Stimulated activated CD8-positive, alpha-beta memory T cell treated with anti-CD3 and anti-CD28 coated beads, Interleukin-7, amount 100 ng/mL, for 24 hours (primary cell): ENCODE data around the gene ABCG4.
"Not testable (repeated sequence)": the region's sequence is repeated elsewhere in the genome, so short reads cannot be mapped to it uniquely, and the experiment has no call there.

Source experiments
- DNase-seq: peaks from one replicate; pipeline ENCODE4 v3.0.0-alpha.2; 2020; ENCODE audit warnings: low read depth

The ABCG4 gene

GRCh38 chr11:119154178-119154577 is 5.3 kb downstream of the ABCG4 start:
- no peak for DNase-seq

- DNase-seq, result no peak
These were observed 7.1 kb downstream of the ABCG4 start for GRCh38 chr11:119155733-119156492.

GRCh38 chr11:119156496-119156895 is 7.6 kb downstream of the ABCG4 start:
- DNase-seq, result no peak

GRCh38 chr11:119157063-119157462 is 8.2 kb downstream of the ABCG4 start:
- DNase-seq, result no peak

- no peak for DNase-seq
These were observed 9.6 kb downstream of the ABCG4 start for GRCh38 chr11:119158467-119158866.

- no peak for DNase-seq
These were observed 11.3 kb downstream of the ABCG4 start for GRCh38 chr11:119160151-119160550.

GRCh38 chr11:119161871-119162270 is 13.0 kb downstream of the ABCG4 start:
- DNase-seq, result no peak

GRCh38 chr11:119166368-119167076 is 17.7 kb downstream of the ABCG4 start:
- no peak for DNase-seq

- not testable (repeated sequence) for DNase-seq
These were observed 18.2 kb downstream of the ABCG4 start for GRCh38 chr11:119167077-119167458.

- no peak for DNase-seq
These were observed 19.1 kb downstream of the ABCG4 start for GRCh38 chr11:119167933-119168332.

- DNase-seq, result peak; percentile 65
These were observed 19.8 kb downstream of the ABCG4 start, which contains the start of gene NLRX1 for GRCh38 chr11:119168471-119169281. TSS of gene NLRX1 (plus strand) at chr11:119168725. CDS start at chr11:119171404, 2,679 bp downstream.

- no peak for DNase-seq
These were observed 20.4 kb downstream of the ABCG4 start for GRCh38 chr11:119169282-119169719.

GRCh38 chr11:119172513-119172912 is 23.7 kb downstream of the ABCG4 start:
- DNase-seq, result no peak

- no peak for DNase-seq
These were observed 24.6 kb downstream of the ABCG4 start for GRCh38 chr11:119173453-119173852.

- DNase-seq, result no peak
These were observed 26.7 kb downstream of the ABCG4 start for GRCh38 chr11:119175493-119176077.

GRCh38 chr11:119178166-119178680 is 29.4 kb downstream of the ABCG4 start:
- DNase-seq, result no peak

- DNase-seq, result no peak
These were observed 30.5 kb downstream of the ABCG4 start for GRCh38 chr11:119179342-119179741.

- DNase-seq, result no peak
These were observed 31.1 kb downstream of the ABCG4 start for GRCh38 chr11:119179983-119180382.

GRCh38 chr11:119180729-119181676 is 32.2 kb downstream of the ABCG4 start:
- DNase-seq, result no peak

GRCh38 chr11:119181677-119182412 is 33.0 kb downstream of the ABCG4 start:
- DNase-seq, result no peak
